ENCODE results near the gene SH3RF3.

GRCh38 chr2:109147405-109147804 lies 18.4 kb downstream of the SH3RF3 start:
- no peak for TF ChIP-seq CTCF (IDR thresholded peaks at IDR 0.05)
- TF ChIP-seq POLR2AphosphoS5 (IDR thresholded peaks at IDR 0.05; ENCODE audit: insufficient read depth in 1 of 2, low read depth in 1 of 2), result no peak

Data from vagina (tissue), 2 donors.